OCI-LY3 (cell line): ENCODE data around the gene YWHAQ.

ENCODE experiments used
- H2AFZ ChIP-seq: fragments of 200-600, 300-600 bp; shearing (Covaris generic); 2 replicates; pipeline ENCODE4 v1.6.0; 2014; ENCODE audit warnings: antibody characterized with exemption, low read depth, low read length
- H3K27ac ChIP-seq: fragments of 200-600, 300-600 bp; sonication (generic); 2 replicates; pipeline ENCODE4 v1.5.1; 2014; ENCODE audit warnings: mild to moderate bottlenecking, low read length, moderate library complexity, mixed read lengths
- H3K27me3 ChIP-seq: fragments of 200-600, 300-600 bp; sonication (generic); 2 replicates; pipeline ENCODE4 v1.6.1; 2014; ENCODE audit warnings: low read depth, low read length, mixed read lengths
- H3K36me3 ChIP-seq: fragments of 200-600, 300-600 bp; sonication (generic); replicated peaks from 2 replicates; pipeline ENCODE3; 2014; ENCODE audit warnings: low read depth, low read length, mixed read lengths
- H3K4me1 ChIP-seq: fragments of 300-600, 200-600 bp; sonication (generic); 2 replicates; pipeline ENCODE4 v1.6.1; 2014; ENCODE audit warnings: low read length, mixed read lengths
- H3K4me2 ChIP-seq: fragments of 200-600, 300-600 bp; sonication (generic); 2 replicates; pipeline ENCODE4 v1.6.1; 2014; ENCODE audit warnings: low read length, mixed read lengths
- H3K4me3 ChIP-seq: fragments of 300-600, 200-600 bp; sonication (generic); 2 replicates; pipeline ENCODE4 v1.5.1; 2014; ENCODE audit warnings: antibody characterized with exemption, mild to moderate bottlenecking, low read length, moderate library complexity
- H3K79me2 ChIP-seq: fragments of 300-600, 200-600 bp; shearing (Covaris generic); 2 replicates; pipeline ENCODE4 v1.6.1; 2014; ENCODE audit warnings: mild to moderate bottlenecking, low read length, mixed read lengths
- H3K9ac ChIP-seq: fragments of 300-600, 200-600 bp; shearing (Covaris generic); 2 replicates; pipeline ENCODE4 v1.6.0; 2014; ENCODE audit warnings: mild to moderate bottlenecking, low read length, moderate library complexity
- H3K9me3 ChIP-seq: fragments of 200-600, 300-600 bp; shearing (Covaris generic); 2 replicates; pipeline ENCODE4 v1.6.1; 2014; ENCODE audit warnings: low read length, mixed read lengths; ENCODE audit not compliant: insufficient read depth
- H4K20me1 ChIP-seq: fragments of 200-600, 300-600 bp; sonication (generic); 2 replicates; pipeline ENCODE4 v1.6.1; 2016; ENCODE audit warnings: low read length, mixed read lengths; ENCODE audit not compliant: insufficient read depth
- EZH2phosphoT487 ChIP-seq: fragments of 200-600 bp; shearing (Covaris generic); IDR thresholded peaks from 2 replicates; pipeline ENCODE4 v1.6.1; 2018; ENCODE audit warnings: antibody characterized with exemption, mixed run types, low read depth
- TF ChIP-seq, protein P1 (sequence below): fragments of 200-600, 300-600 bp; sonication (generic); IDR thresholded peaks from 2 replicates; pipeline ENCODE4 v1.5.1; 2014; ENCODE audit warnings: antibody characterized with exemption, low read length, low read depth

Gene YWHAQ

DNA sequence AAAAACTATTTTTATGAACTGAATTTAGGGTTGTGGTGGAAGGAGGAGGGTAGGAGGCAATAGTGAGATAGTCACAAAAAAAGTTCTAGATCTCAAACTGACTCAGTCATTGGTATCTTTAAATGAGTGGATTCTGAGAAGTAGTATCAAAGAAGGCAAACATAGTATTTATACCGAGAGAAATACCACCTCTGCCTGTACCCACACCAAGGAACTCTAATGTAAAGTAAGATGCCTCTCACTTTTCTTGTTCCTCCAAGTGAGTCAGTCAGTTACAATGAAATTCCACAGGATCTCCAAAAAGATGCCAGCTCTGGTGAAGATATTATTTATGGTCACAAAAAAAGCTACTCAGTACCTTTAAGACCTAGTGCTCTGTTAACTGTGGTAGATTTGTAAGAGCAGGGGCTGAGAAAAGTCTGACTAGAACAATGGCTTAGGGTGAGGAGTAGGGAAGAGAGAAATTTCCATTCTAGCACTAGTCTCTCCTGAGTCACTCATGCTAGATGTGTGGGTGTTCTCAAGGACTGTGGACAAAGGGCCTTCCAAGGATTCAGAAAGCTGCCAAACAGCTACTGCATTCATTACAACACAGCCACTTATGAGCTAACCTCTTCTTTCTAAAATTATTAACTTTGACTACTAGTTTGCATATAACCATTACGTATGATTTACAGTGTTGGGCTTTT, 36.3 kb downstream of the YWHAQ start:
- H3K27me3 ChIP-seq = no peaks in the 10 kb centered on the region
- H4K20me1 ChIP-seq = peaks cover 74% of the 10 kb centered on the region
- H2AFZ ChIP-seq = no peak overlapping the region
- peaks cover 92% of the 10 kb centered on the region for H3K79me2 ChIP-seq
- H3K36me3 ChIP-seq = peaks cover 42% of the 10 kb centered on the region
- no peak for TF ChIP-seq EZH2phosphoT487
- TF ChIP-seq, protein P1, sequence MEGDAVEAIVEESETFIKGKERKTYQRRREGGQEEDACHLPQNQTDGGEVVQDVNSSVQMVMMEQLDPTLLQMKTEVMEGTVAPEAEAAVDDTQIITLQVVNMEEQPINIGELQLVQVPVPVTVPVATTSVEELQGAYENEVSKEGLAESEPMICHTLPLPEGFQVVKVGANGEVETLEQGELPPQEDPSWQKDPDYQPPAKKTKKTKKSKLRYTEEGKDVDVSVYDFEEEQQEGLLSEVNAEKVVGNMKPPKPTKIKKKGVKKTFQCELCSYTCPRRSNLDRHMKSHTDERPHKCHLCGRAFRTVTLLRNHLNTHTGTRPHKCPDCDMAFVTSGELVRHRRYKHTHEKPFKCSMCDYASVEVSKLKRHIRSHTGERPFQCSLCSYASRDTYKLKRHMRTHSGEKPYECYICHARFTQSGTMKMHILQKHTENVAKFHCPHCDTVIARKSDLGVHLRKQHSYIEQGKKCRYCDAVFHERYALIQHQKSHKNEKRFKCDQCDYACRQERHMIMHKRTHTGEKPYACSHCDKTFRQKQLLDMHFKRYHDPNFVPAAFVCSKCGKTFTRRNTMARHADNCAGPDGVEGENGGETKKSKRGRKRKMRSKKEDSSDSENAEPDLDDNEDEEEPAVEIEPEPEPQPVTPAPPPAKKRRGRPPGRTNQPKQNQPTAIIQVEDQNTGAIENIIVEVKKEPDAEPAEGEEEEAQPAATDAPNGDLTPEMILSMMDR = no peak
- peak overlapping the region; percentile 48 for H3K27ac ChIP-seq
- H3K4me1 ChIP-seq = peaks cover 45% of the 10 kb centered on the region
- peaks cover 14% of the 10 kb centered on the region for H3K9me3 ChIP-seq
- H3K4me3 ChIP-seq = peak overlapping the region; percentile 22; the same call in 1 of the 2 replicates
- peak overlapping the region; percentile 54 for H3K4me2 ChIP-seq
- no peak overlapping the region for H3K9ac ChIP-seq

DNA sequence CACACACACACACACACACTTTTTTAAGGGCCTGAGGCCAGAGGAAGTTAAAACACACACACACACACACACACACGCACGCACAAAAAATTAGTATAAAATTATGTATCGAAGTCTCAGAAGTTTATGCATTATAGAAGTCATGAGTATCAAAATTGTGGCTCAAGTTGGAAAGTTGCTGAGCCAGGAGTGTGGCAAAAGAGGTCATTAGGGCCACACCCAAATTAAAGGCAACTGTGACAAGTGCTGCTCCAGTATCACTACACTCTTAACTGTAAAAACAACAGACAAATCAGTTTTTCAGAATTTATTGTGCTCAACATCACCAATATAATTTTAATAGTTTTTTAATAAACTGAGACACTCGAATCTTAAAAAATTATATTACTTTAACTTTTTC, 36.9 kb downstream of the YWHAQ start:
- no peak overlapping the region for H3K9ac ChIP-seq

DNA sequence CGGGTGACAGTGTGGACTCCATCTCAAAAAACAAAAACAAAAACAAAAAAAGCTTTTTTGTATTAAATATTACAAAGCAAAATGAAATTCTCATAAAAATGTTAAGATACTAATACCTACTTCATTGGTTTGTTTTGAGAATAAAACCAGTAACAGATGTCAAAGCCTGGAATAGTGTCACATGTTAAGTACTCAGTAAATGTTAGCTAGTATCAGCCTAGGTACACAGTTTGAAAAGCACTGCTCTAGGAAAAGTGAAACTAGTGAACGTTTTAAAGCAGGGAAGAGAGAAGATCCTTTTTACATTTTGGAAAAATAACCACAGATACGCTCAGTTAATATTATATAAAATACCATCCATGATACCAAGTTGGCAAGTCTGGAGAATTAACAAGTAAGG, 38.1 kb downstream of the YWHAQ start:
- H2AFZ ChIP-seq = no peak overlapping the region
- peaks cover 66% of the 10 kb centered on the region for H4K20me1 ChIP-seq
- H3K27me3 ChIP-seq = no peaks in the 10 kb centered on the region
- H3K4me2 ChIP-seq = no peak overlapping the region
- no peak overlapping the region for H3K27ac ChIP-seq
- TF ChIP-seq EZH2phosphoT487 = no peak
- TF ChIP-seq, protein P1 = no peak
- H3K36me3 ChIP-seq = peaks cover 32% of the 10 kb centered on the region
- H3K9me3 ChIP-seq = no peaks in the 10 kb centered on the region
- no peak overlapping the region for H3K9ac ChIP-seq
- peaks cover 82% of the 10 kb centered on the region for H3K79me2 ChIP-seq
- H3K4me3 ChIP-seq = no peak overlapping the region
- H3K4me1 ChIP-seq = peaks cover 38% of the 10 kb centered on the region

More for the DNA sequence above, 36.9 kb downstream of the YWHAQ start:
- H3K27me3 ChIP-seq = no peaks in the 10 kb centered on the region
- peaks cover 45% of the 10 kb centered on the region for H3K4me1 ChIP-seq
- peaks cover 9% of the 10 kb centered on the region; the same call in 1 of the 2 replicates for H3K9me3 ChIP-seq
- H3K27ac ChIP-seq = no peak overlapping the region
- peaks cover 86% of the 10 kb centered on the region for H3K79me2 ChIP-seq
- no peak for TF ChIP-seq EZH2phosphoT487
- TF ChIP-seq, protein P1 = no peak
- no peak overlapping the region for H3K4me3 ChIP-seq
- peaks cover 74% of the 10 kb centered on the region for H4K20me1 ChIP-seq
- H2AFZ ChIP-seq = no peak overlapping the region
- no peak overlapping the region for H3K4me2 ChIP-seq
- H3K36me3 ChIP-seq = peaks cover 36% of the 10 kb centered on the region

DNA sequence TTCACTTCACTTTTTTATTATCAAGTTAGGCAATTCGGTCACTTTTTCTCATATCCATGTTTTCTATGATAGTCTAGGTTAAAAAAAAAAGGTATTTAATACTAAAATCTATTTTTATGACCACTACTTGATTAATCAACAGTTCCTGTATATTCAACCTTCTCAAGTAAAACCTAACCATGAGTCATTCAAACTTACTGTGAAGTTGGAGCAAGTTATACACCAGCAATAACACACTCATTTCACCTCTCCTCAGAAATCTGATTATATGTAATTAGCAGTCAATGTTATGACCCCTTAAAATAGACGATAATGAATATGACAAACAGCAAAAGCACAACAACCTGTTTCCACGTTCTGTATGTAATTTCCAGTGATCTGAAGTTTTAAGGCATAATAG, 40.2 kb downstream of the YWHAQ start:
- TF ChIP-seq, protein P1 = no peak
- TF ChIP-seq EZH2phosphoT487 = no peak
- H3K36me3 ChIP-seq = peaks cover 51% of the 10 kb centered on the region

More for the DNA sequence above, 40.2 kb downstream of the YWHAQ start:
- Histone ChIP-seq H3K4me2 (no peak overlapping the region), H2AFZ (no peak overlapping the region), H3K27me3 (no peaks in the 10 kb centered on the region), H3K9me3 (no peaks in the 10 kb centered on the region), H4K20me1 (peaks cover 54% of the 10 kb centered on the region), H3K4me3 (no peak overlapping the region), H3K9ac (no peak overlapping the region), H3K79me2 (peaks cover 72% of the 10 kb centered on the region), H3K4me1 (peaks cover 18% of the 10 kb centered on the region), H3K27ac (no peak overlapping the region)
